Prostate gland (tissue), 2 donors: ENCODE data around the gene RGS19. TPM values are rescaled to one million over a fixed set of nuclear protein-coding genes. Genes with fewer than 3 reads are reported as not detected.

Experiments
- DNase-seq: peaks from one replicate; pipeline ENCODE4 v3.0.0-alpha.2; 2019; ENCODE audit warnings: low spot score
- H3K27ac ChIP-seq, 2 donors: fragments of 200-600 bp; sonication (generic); 2 replicates each; pipeline ENCODE4 v1.5.1; 2017 to 2019
- H3K27me3 ChIP-seq: fragments of 200-600 bp; sonication (generic); replicated peaks from 2 replicates; pipeline ENCODE4 v1.5.1; 2019; ENCODE audit not compliant: insufficient read depth
- H3K36me3 ChIP-seq, 2 donors: fragments of 200-600 bp; sonication (generic); 1 replicate in 1 of 2; 2 replicates in 1 of 2; pipeline versions ENCODE4 v1.5.1 to v1.8.1; 2017 to 2019
- H3K4me1 ChIP-seq: fragments of 200-600 bp; sonication (generic); replicated peaks from 2 replicates; pipeline ENCODE4 v1.5.1; 2019
- H3K4me3 ChIP-seq, 2 donors: fragments of 200-600 bp; sonication (generic); 2 replicates each; pipeline ENCODE4 v1.5.1; 2017 to 2019
- H3K9me3 ChIP-seq: fragments of 200-600 bp; sonication (generic); 2 replicates; pipeline ENCODE4 v1.5.1; 2017
- POLR2A ChIP-seq: fragments of 450-650 bp; IDR thresholded peaks from one replicate; pipeline ENCODE4 v1.6.1; 2016; ENCODE audit warnings: antibody characterized with exemption, mild to moderate bottlenecking
- POLR2AphosphoS5 ChIP-seq: sonication (generic); formaldehyde crosslinking; IDR thresholded peaks from one replicate; pipeline ENCODE4 v1.6.1; 2017; ENCODE audit warnings: antibody characterized with exemption
- WGBS: methylation state at CpG from one replicate; pipeline ENCODE4 v1.1.5; 2018; 5-methylcytosine and 5-hydroxymethylcytosine counted together
- intact Hi-C: fragments of 100-400 bp; cut with DNase I; formaldehyde crosslinking; loops from one replicate; pipeline ENCODE4 v1.14.2; 2022
- total RNA-seq, 2 donors: library from RNA; depleted of rRNA; stranded (reverse); fragments of >200 nt; gene quantifications; one replicate each; pipeline ENCODE4 v1.1.0, GENCODE V29; 2016
- TF ChIP-seq, protein P1 (sequence below), 4 experiments: fragments of 200-600 bp in 2 of 4; fragments of 450-650 bp in 2 of 4; sonication (generic) in 2 of 4; IDR thresholded peaks; 1 replicate in 3 of 4; 2 replicates in 1 of 4; pipeline ENCODE4 v1.5.1; 2016 to 2019; ENCODE audit warnings: antibody characterized with exemption in 4 of 4, mild to moderate bottlenecking in 2 of 4, moderate library complexity in 2 of 4

The RGS19 gene
- total RNA-seq, 2 donors from 2014 or later: 13.3 to 15.1 TPM

DNA sequence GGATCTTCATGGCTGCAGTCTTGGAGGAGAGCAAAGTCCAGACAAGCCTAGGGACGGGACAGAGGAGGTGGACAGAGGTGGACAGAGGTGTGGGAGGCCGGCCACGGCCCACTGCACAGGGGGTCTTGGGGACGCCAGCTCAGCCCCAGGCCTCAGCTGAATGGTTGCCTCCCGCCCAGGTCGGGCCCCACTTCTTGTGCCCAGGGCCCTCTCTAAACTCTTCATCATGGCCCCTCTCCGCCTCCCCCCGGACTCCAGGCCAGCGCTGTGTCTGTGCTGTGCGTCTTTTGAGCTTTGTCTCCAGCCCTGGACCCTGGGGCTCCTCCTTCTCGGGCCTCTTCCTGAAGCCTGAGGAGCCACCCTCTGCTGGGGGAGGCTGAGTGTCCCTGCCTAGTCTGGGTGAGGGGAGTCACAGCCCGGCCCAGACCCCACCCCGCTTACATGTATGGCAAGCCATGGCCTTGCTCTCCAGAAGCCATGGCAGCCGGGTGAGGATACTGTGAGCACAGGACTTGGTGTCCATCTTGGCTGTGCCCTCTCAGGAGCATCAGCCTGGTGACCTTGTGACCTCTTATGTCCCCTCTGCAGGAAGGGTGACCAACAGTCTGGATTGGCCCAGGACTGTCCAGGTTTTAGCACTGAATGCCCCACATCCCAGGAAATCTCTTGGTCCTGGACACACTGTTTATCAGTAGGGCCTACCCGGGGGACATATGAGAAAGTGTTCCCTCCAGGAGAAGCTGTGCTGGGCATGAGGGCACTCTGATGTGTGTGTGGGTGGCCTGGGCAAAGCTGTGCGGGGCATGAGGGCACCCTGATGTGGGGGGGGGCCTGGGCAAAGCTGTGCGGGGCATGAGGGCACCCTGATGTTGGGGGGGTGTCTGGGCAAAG is 37.5 kb upstream of the RGS19 start:
- Histone ChIP-seq H3K9me3 (no peaks in the 10 kb centered on the region), H3K4me3 (no peak overlapping the region), H3K27me3 (no peaks in the 10 kb centered on the region), H3K27ac (no peak overlapping the region), H3K4me1 (no peaks in the 10 kb centered on the region), H3K36me3 (no peaks in the 10 kb centered on the region)
- WGBS: 80% methylated on average over 14 of the region's 17 CpGs
- DNase-seq: no peak
- intact Hi-C loops: no loop called here
- TF ChIP-seq, protein P1, sequence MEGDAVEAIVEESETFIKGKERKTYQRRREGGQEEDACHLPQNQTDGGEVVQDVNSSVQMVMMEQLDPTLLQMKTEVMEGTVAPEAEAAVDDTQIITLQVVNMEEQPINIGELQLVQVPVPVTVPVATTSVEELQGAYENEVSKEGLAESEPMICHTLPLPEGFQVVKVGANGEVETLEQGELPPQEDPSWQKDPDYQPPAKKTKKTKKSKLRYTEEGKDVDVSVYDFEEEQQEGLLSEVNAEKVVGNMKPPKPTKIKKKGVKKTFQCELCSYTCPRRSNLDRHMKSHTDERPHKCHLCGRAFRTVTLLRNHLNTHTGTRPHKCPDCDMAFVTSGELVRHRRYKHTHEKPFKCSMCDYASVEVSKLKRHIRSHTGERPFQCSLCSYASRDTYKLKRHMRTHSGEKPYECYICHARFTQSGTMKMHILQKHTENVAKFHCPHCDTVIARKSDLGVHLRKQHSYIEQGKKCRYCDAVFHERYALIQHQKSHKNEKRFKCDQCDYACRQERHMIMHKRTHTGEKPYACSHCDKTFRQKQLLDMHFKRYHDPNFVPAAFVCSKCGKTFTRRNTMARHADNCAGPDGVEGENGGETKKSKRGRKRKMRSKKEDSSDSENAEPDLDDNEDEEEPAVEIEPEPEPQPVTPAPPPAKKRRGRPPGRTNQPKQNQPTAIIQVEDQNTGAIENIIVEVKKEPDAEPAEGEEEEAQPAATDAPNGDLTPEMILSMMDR (IDR thresholded peaks at IDR 0.05): no peak
- TF ChIP-seq POLR2A: no peak
- no peak for TF ChIP-seq POLR2AphosphoS5

DNA sequence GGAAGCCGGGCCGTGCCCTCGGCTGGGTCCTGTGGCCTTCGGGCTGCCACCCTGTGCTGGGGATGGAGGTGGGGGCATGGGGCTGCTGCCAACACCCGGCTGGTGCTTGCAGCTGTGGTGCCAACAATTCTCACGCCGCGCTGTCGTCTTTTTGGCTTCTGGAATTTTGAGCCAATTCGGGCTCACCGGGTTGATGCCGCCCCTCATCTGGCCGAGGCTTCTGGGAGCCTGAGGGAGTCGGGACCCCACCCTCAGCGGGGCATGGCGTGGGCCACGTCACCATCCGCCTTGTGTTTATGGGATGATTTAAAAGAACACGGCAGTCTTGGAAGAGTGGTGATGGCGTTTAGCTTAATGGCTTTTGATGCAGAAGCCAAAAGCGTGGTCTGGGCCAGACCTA is 36.7 kb upstream of the RGS19 start:
- no peaks in the 10 kb centered on the region for H3K36me3 ChIP-seq
- no peak overlapping the region for H3K27ac ChIP-seq
- no peak overlapping the region for H3K4me3 ChIP-seq
- TF ChIP-seq, protein P1 (IDR thresholded peaks at IDR 0.05): no peak
- TF ChIP-seq POLR2AphosphoS5 (no peak), POLR2A (no peak)
- no peak for DNase-seq
- no peaks in the 10 kb centered on the region for H3K9me3 ChIP-seq
- H3K27me3 ChIP-seq: no peaks in the 10 kb centered on the region
- H3K4me1 ChIP-seq: no peaks in the 10 kb centered on the region
- intact Hi-C loops: no loop called here
- 69% methylated on average over 21 of the region's 21 CpGs for WGBS

DNA sequence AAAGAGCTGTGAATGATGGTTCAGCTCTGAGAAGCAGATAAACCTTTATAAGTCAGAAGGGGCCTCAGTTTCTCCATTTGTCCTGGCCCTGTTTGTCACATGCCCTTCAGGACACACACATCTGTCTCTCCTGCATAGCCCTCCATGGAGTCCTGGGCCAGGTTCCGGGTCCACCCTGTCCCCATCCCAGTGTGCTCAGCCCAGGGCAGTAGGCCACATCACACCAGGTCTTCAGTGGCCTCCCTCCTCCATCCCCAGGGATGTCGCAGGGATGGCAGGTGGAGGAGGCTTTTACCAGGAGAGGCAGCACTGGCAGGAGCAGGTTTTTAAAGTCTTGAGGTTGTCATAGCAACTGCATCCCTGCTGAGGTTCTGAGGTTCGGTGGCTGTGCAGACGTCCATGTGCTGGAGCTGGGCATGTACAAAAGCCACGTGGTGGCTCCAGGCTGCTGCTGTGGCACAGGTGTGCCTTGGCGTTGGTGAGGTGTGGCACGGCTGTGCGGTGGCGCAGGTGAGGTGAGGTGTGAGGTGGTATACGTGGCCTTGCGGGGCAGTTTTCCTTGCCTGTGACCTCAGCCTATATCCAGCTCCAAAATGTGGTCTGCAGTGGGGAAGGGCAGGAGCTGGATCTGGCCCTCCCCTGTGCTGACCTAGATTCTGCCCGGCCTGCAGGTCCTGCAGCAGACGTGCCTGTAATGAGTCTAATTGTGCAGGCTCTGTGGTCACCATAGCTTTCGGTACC is 36.0 kb upstream of the RGS19 start:
- WGBS: 76% methylated on average over 13 of the region's 14 CpGs
- Histone ChIP-seq H3K9me3 (no peaks in the 10 kb centered on the region), H3K4me1 (no peaks in the 10 kb centered on the region), H3K27ac (no peak overlapping the region), H3K4me3 (no peak overlapping the region), H3K27me3 (no peaks in the 10 kb centered on the region), H3K36me3 (no peaks in the 10 kb centered on the region)
- no peak for DNase-seq
- intact Hi-C loops: no loop called here
- TF ChIP-seq POLR2AphosphoS5 (no peak), POLR2A (no peak)
- TF ChIP-seq, protein P1 (IDR thresholded peaks at IDR 0.05): no peak

DNA sequence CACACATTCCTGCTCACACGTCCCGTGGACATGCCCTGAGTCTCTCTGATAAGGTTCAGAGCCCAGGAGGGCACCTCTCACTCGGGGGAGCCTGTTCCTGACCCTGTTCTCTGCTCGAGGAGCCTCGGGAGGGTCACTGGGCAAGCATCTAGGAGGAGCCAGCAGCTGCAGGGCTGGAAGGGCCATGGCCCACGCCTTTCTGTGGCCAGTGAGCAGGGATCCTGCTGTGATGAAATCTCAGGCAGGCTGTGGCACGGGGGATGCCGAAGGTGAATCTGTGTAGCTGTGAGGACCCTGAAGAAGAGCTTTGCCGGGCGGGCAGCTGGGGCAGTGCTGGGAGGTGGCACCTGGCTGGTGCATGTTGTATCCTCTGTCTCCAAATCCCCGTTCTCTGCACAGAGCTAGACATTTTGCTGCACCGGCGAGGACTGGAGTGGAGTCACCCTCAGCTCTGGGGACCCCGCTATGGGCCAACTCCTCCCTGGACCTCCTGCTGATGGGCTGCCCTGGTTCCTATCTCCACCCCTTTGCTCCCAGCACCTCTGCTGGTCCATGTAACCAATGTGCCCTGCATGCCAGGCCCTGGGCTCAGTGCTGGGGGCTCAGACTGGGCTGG is 35.1 kb upstream of the RGS19 start:
- intact Hi-C loops: no loop called here

More for the DNA sequence above, 35.1 kb upstream of the RGS19 start:
- DNase-seq: no peak
- 85% methylated on average over 14 of the region's 14 CpGs for WGBS
- H3K4me1 ChIP-seq: no peaks in the 10 kb centered on the region
- no peaks in the 10 kb centered on the region for H3K27me3 ChIP-seq
- TF ChIP-seq POLR2AphosphoS5: no peak
- TF ChIP-seq POLR2A: no peak
- TF ChIP-seq, protein P1 (IDR thresholded peaks at IDR 0.05): no peak
- no peak overlapping the region for H3K4me3 ChIP-seq
- no peaks in the 10 kb centered on the region for H3K9me3 ChIP-seq
- H3K27ac ChIP-seq: no peak overlapping the region
- no peaks in the 10 kb centered on the region for H3K36me3 ChIP-seq
